Stimulated activated CD4-positive, alpha-beta T cell treated with anti-CD3 and anti-CD28 coated beads, TNF-alpha, amount 100 ng/mL, for 1 hour (primary cell): Measurements from ENCODE around the gene SYT12.

Experiments used
- DNase-seq, 3 donors: peaks; one replicate each; pipeline ENCODE4 v3.0.0-alpha.2; 2020; ENCODE audit warnings: low read depth in 3 of 3, low spot score in 1 of 3

Gene SYT12

DNA sequence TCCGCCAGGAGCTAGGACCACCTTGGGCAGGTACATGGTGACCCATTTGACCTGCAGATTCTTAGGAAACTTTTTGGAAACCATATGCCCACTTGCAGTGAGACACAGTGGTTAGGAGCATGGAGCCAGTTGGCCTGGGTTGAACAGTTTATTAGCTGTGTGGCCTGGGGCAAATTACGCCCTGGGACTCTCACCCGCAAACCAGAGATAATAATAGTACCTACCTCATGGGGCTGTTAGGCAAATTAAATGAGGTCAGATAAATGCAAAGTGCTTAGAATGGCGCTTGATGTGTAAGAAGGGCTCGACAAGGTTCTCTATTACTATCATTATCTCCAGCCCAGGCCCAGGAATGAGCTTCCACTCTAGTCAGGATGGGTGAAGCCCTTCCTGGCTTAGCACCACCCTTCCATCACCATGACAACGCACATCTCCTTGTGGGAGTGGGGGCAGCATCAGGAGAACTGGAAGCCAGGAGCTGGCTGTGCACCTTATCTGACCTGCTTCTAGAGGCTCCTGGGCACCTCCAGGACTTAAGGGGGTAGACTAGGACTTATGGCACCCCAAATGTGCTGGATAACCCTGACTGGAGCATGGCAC, 5.1 kb downstream of the SYT12 start:
- no peak for DNase-seq

DNA sequence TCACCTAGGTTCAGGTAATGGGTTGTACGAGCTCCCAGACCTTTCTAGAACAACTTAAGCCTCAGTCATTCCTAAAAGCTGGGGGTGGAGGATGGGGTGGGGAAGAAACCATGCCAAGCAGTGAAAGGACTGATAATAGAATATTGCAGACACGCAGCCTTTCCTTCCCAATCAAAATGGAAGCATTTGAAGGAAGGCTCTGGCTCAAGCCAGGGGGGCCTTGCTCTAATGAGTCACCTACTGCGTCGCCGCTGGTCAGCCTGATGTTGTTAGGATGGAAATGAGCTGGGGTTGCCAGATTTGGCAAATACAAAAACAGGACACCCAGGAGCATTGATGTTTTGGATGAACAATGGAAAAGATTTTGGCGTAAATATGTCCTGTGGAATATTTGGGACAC, 6.2 kb downstream of the SYT12 start:
- no peak for DNase-seq

DNA sequence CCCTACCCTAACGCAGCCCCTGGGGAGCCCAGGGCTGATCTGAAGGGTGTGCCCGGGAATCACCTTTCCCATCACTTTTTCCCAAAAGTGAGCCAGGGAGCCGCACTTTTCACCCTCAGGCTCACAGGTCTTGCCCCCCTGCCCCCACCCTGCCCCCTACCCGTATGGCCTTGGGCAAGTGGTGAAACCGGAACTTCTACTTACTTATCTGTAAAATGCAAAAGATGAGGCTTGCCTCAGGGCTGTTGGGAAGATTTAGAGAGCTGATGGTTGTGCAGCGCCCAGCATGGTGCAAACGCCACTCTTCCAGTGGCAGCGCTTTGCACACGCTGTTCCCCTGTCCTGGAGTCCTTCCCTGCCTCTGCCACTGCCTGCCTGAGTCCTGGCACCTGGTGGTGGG, 8.0 kb downstream of the SYT12 start:
- DNase-seq, result no peak

DNA sequence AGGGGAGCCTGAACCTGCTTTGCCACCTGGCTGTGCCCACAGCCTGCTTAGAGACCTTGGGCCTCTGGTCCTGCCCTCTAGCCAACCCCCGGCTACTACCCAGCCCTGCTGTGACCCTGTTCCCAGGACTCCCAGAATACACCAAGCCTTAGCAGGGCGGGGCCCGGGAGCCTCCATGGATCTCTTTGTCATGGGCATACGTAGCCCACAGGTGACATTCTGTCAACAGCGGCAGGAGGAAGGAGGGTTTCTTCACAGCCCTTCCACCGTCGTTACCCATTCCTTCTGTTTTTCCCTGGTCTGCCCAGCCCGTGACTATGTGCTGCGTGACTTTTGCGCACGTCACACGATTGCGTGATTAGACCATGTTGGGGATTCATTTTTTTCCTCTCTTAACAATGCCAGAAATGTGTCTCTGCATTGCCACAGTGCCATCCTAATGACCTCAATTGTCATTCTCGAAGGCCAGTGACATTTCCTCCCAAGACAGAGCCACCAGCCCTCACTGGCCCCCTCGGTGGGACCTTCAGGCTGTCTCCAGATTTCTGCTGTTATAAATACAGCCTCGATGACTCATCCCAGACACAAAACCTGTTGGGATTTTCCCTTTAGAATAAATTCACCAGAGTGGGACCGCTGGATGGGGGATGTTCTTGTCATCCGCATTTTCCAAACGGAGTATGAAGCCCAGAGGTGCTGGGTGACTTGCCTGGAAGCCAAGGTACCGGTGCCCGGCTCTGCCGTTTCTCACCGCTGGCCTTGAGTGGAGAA, 9.0 kb downstream of the SYT12 start:
- DNase-seq, result no peak

DNA sequence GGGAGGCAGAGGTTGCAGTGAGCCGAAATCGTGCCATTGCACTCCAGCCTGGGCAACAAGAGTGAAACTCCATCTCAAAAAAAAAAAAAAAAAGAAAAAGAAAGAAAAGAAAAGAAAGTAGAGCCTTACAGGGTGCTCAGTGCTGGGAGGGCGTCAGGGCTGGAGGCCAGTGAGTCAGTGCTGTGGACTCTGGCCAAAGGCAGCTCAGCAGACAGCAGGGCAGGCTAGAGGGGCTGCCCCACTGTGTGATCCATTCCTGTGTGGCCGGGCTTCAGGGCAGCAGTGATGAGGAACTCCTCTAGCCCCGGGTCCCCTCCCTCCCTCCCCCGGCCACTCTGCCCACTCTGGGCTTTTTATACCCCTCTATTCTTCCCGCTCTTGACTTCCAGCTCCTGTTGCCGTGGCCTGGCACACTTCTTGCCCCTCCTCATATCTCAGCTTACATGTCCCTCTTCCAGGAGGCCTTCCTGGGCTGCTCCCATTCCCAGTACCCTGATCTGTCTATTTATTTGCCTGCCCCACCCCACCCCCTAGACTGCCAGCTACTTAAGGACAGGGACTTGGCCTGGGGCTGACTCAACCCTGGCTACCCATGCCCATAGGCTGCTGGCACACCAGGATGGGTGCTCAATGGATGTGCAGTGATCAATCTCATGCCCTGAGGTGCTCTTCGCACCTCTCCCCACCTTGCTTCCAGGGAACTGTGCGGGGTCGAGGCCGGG, 10.1 kb downstream of the SYT12 start:
- DNase-seq, result no peak

DNA sequence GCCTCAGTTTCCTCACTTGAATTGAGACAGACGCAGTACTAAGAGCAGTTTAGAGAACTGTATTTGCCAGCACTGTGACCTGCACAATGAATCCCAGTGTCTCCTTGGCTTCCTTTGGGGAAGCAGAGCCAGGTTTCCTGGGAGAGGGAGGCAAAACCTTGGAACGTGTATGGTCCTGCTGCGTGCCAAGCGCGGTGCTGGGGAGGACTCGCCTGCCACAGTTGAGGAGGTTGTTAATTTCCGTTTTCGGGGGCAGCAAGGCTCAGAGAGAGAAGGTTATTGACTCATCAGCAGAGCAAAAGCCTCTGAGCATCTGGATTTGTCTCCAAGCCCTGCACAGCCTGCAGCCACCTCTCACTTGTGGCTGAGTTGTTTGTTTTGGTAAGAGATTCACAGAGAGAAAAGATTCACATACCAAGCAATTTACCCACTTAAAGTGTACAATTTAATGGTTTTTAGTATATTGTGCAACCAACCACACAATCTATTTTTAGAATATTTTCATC, 10.8 kb downstream of the SYT12 start:
- no peak for DNase-seq

DNA sequence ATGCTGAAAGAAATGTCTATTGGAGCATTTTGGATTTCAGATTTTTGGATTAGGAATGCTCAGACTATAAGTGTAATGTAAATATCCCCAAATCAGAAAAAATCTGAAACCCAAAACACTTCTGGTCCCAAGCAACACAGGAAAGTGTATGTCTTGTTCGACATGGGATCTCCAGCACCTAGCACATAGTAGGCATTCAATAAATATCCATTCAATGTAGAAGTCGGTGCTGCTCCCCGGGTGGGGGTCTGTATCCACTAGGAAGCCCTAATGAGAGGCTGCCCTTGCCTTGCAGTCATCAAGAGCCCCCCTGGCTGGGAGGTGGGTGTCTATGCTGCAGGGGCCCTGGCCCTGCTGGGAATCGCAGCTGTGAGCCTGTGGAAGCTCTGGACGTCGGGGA, 11.4 kb downstream of the SYT12 start:
- no peak for DNase-seq

DNA sequence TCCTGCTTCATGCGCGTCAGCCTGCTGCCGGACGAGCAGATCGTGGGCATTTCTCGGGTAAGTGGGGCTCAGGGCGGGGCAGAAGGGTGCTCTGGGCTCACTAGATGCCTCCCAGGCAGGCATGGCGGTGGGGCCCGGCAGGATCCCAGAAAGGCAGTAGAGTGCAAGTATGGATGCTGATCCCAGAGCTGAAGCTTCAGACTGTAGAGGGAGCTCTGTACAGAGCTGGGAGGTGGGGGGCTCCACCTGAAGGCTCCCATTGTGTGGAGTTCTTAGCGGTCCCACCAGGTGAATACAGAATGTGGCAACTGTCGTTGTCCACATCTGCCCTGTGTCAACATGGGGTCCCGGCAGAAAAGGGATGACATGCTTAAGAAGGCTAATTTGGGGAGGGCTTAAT, 17.2 kb downstream of the SYT12 start:
- DNase-seq, result no peak

DNA sequence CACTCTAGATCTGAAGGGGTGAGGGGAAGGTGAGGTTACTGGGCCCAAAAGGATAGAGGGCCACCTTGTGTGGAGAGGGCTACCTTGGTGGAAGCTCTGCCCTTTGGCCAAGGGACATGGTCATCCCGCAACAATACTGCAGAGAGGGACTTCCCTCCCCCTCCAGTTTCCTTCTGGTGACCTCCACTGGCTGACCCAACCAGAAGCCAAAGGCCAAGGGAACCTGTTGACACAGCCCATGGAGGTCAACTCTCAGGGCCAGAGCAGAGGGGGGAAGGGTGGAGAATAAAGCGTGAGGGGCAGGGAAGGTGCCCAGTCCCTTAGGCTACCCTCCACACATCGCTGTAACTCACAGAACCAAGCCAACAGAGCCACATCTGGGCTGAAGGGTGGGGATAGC, 18.7 kb downstream of the SYT12 start:
- no peak for DNase-seq

DNA sequence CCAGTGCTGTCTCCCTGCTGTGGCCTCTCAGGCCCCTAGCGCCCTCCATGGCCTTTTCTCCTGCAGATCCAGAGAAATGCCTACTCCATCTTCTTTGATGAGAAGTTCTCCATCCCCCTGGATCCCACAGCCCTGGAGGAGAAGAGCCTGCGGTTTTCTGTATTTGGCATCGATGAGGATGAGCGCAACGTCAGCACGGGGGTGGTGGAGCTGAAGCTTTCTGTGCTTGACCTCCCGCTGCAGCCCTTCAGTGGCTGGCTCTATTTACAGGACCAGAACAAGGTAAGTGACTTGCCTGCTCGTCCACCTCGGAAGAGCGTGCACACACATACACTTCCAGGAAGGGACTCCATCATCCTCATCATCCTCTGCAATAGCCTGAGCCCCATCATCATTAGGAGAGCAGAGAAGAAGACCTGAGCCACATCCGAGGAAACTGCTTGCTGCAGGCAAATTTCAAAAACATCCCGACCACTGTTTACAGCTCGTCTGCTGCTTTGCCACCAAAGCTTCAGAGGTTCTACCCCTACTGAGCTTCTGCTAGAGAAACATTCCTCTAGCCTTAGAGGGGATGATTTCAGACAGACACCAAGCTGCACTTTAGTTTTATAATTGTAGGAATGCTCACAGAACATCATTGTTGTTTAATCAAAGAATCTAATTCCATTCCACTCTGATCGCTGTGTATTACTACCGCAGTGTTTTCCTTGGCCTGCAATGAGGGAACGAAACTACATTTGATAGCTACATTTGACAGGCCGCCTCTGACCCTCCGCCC, 20.8 kb downstream of the SYT12 start:
- DNase-seq, result no peak

DNA sequence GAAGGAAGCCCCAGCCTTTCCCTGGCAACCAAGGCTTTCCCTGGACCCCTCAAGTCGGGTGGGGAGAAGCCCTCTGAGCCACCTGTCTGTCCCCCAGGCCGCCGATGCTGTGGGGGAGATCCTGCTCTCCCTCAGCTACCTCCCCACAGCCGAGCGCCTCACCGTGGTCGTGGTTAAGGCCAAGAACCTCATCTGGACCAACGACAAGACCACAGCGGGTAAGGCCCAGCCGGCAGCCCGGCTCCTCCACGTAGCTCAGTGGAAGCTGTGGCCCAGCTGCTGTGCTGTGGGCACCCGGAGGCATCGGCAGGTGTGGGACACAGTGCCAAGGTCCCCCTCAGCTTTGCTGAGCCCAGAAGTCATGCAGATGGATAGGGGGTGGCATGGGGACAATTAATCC, 21.6 kb downstream of the SYT12 start:
- DNase-seq, result no peak

DNA sequence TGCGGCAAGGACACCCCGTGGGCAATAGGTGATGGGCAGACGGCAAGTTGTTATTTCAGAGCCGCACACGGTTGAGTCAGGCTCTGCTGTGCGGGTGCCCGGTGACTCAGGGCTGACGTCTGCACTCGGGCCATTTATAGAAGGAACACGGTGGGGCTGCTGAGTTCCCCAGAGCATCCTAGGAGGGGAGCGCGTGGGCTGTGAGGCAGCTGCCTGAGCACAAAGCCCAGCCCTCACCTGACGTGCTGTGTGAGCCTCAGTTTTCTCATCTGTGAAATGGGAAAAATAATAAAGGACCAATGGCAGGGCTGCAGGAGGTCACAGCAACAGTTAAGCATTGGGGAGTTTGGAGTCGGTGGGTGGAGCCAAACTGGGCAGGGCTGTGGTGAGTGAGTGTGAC, 22.4 kb downstream of the SYT12 start:
- no peak for DNase-seq

DNA sequence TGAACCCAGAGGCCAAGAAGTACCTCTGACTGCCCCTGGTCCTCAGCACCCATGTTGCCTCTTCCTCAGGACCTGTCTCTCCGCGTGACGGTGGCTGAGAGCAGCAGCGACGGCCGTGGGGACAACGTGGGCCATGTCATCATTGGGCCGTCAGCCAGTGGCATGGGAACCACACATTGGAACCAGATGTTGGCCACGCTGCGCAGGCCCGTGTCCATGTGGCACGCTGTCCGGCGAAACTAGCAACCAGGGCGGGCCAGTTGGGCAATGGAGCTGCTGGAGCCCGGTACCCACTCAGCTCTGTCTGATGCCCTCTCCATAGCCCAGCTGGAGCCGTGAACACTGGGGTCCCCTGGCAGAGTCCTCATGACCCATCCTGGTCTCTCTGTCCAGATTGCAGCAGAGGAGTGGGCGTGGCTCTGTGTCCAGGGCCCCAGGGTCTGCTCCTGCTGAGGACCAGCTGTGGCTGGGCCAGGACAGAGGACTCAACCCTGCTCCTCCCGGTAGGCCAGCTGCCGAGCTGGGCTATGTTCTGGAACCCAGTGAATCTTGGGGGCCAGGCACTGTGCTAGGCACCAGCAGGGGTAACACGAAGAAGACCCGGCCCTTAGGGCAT, 25.7 kb downstream of the SYT12 start:
- DNase-seq, result no peak

DNA sequence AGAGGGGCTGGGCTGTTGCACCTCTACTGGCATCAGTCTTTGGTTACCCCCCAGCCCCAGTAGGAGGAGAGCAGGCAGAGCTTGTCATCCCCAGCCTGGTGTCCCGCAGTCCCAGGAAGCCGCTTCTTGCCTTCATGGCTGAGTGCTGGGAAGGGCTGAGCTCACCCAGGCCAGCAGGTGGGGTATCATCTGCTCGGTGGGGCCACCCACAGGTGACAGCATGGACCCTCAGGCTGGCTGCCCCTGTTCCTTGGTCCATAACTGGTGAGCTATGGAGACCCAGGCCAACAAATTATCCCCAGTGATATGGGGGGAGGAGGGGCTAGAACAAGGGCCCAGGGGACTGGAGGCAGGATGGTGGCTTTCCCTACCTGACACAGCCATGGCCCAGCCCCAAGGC, 27.2 kb downstream of the SYT12 start:
- no peak for DNase-seq

DNA sequence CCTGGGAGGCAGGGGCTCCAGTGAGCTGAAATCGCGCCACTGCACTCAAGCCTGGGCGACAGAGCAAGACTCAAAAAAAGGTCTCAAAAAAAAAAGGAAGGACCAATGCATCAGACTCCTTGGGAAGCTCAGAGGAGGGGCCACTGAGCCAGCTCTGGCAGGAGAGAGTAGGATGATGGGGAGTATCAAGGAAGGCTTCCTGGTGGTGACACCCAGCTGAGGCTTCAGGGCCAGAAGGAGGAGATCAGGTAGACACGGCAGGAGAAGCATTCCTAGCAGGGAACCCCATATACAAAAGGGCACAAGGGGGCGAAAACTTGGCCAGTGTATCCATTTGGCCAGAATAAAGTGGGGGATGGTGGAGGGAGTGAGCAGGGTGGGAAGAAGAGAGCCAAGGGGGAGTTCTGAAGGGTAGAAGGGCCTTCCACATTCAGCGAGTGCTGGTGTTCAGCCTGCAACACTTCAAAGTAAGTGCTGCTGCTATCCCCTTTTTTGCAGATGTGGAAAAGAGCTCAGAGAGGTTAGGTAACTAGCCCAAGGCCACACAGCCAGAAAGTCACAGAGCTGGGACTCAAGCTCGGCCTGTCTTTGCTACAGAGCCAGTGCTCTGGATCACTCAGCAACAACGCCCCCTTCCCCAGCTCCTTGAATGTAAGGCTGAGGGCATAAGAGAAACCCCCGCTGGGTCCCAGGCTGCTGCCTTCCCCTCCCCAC, 28.4 kb downstream of the SYT12 start:
- no peak for DNase-seq

DNA sequence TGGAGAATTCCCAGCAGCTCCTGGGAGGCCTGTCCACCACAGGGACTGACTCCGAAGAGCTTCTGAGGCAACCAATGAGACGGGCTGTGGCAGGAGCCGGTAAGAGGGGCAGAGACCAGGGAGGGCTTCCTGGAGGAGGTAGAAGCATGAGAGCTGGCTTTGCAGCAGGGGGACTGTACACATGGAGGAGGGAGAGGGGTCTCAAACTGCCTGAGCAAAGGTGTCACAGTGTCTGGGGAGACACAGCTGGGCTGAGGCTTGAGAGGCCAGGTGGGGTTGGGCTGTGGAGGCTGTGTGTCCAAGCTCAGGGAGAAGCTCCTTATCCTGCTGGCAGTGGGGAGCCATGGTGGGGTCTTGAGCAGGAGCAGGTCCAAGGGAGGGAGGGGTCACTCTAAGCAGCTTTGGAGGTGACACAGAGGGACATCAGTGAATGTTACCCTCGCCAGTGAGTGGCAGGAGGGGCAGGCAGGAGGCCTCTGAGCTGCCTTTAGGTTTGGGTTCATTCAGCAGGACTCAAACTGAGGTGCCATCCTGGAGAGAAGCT, 29.1 kb downstream of the SYT12 start:
- DNase-seq, result no peak

DNA sequence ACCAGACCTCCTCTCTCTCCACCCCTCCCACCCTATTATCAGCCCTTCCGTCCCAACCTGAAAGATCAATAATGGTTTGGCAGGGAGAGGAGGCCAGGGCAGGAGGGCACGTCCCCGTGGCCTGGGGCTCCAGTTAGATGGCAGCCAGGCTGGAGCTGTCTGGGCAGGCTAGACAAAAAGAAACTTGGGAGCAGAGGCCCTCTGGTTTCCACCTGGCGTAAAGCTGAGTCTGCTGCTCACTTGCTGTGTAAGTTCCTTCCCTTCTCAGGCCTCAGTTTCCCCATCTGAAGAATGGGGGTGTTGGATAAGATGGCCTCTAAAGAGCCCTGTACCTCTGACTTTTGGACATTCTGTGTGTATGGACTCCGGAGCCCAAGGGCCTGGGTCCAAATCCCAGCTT, 30.0 kb downstream of the SYT12 start:
- DNase-seq, result no peak

DNA sequence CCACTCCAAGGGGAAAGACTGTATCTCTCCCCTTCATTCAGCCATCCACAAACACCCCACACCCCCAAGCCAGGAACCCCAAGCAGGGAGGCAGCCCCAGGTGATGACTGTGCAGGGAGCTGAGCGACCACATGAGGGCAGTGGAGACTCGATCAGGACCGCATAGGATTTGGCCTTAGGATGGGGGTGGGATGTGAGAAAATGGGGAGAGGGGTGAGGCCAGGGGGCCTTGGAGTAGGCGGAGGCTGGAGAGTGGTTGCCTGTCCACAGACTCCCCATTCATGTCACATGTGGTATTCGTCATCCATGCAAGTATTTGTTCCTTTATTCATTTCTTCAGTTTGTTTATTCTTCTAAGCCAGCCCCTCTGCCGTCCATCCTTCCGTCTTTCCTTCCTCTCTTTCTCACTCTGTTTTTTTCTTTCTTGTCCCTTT, 31.0 kb downstream of the SYT12 start:
- DNase-seq, result peak in 1 of 3 donors; percentile 21

DNA sequence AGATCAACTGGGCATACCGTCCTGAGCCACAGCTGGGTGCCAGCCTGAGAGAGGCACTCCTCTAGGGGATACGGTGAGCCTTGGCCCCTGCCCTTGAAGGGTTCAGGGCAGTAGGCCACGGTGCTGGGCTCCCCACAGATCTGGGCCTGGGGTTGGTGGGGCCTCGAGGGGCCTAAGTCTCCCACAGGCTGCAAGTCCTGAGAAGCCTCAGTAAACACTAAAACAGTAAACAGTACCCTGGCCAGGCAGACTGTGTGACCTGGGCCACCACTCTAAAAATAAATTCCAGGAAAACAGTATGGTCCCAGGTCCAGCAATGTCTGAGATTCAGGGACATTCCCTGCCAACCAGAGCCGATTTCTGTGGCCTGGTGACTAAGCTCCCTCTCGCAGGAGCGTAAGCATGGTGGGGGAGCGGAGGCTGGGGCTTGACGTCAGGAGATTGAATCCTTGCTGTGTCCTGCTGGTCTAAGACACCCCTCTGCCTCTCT, 31.5 kb downstream of the SYT12 start:
- DNase-seq, result no peak
